ENCODE data around the gene BAX. TPM values are rescaled to one million over a fixed set of nuclear protein-coding genes. Genes with fewer than 3 reads are reported as not detected.

The BAX gene
- total RNA-seq, 4 donors from 2014 or later: 7.9 to 21.8 (median 18.0) TPM

DNA sequence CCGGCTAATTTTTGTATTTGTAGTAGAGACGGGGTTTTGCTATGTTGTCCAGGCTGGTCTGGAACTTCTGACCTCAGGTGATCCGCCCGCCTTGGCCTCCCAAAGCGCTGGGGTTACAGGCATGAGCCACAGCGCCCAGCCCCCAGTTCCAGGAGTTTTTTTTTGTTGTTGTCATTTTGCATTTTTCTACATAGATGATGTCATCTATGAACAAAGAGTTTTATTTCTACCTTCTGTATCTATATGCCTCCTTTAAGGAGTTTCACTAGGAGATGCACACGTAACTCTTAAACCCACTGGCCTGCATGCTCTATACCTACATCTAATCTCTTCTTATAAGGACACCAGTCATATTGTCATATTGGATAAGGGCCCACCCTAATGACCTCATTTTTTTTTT, 16.4 kb upstream of the BAX start:
- TF ChIP-seq, protein P1, sequence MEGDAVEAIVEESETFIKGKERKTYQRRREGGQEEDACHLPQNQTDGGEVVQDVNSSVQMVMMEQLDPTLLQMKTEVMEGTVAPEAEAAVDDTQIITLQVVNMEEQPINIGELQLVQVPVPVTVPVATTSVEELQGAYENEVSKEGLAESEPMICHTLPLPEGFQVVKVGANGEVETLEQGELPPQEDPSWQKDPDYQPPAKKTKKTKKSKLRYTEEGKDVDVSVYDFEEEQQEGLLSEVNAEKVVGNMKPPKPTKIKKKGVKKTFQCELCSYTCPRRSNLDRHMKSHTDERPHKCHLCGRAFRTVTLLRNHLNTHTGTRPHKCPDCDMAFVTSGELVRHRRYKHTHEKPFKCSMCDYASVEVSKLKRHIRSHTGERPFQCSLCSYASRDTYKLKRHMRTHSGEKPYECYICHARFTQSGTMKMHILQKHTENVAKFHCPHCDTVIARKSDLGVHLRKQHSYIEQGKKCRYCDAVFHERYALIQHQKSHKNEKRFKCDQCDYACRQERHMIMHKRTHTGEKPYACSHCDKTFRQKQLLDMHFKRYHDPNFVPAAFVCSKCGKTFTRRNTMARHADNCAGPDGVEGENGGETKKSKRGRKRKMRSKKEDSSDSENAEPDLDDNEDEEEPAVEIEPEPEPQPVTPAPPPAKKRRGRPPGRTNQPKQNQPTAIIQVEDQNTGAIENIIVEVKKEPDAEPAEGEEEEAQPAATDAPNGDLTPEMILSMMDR (IDR thresholded peaks at IDR 0.05 in 4 of 5, conservative IDR thresholded peaks at IDR 0.05 in 1 of 5): no peak
- TF ChIP-seq POLR2A (IDR thresholded peaks at IDR 0.05): no peak
- ATAC-seq (no peak), DNase-seq (no peak)
- no peak overlapping the region for H3K4me3 ChIP-seq
- H3K9me3 ChIP-seq: no peaks in the 10 kb centered on the region
- intact Hi-C loops (cut with DNase I; ENCODE audit: low total_unique reads) (no loop called here), in situ Hi-C loops (cut with MboI; ENCODE audit: low sequenced_read_pairs in 4 of 4) (no loop called here)
- H3K27me3 ChIP-seq: peaks cover 9 to 18% (median 9%) of the 10 kb centered on the region in 3 donors
- peaks cover 0 to 2% of the 10 kb centered on the region in 2 donors for H3K4me1 ChIP-seq
- H3K36me3 ChIP-seq: no peaks in the 10 kb centered on the region
- no peak overlapping the region for H3K27ac ChIP-seq

DNA sequence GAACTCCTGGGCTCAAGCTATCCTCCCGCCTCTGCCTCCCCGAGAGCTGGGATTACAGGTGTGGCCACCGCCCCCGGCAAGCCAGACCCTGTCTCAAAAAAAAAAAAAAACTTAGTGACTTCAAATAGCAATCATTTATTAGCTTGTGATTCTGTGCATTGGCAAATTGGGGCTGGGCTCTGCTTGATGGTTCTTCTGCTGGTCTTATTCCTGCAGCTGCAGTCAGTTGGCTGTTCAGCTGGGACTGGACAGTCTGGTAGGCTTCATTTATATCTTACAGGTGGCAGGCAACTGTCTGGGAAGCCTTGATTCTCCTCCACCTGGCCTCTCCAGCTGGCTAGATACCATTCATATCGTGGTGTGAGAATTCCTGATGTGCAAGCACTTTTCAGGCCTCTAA, 13.8 kb upstream of the BAX start:
- no peak for DNase-seq
- no peak for TF ChIP-seq POLR2A (IDR thresholded peaks at IDR 0.05)
- TF ChIP-seq, protein P1 (IDR thresholded peaks at IDR 0.05 in 4 of 5, conservative IDR thresholded peaks at IDR 0.05 in 1 of 5): no peak
- Histone ChIP-seq H3K4me3 (no peak overlapping the region), H3K36me3 (no peaks in the 10 kb centered on the region), H3K9me3 (no peaks in the 10 kb centered on the region), H3K4me1 (no peaks in the 10 kb centered on the region), H3K27me3 (no peaks in the 10 kb centered on the region), H3K27ac (no peak overlapping the region)
- intact Hi-C loops (cut with DNase I; ENCODE audit: low total_unique reads): no loop called here
- no peak for ATAC-seq
- in situ Hi-C loops (cut with MboI; ENCODE audit: low sequenced_read_pairs in 4 of 4): no loop called here

DNA sequence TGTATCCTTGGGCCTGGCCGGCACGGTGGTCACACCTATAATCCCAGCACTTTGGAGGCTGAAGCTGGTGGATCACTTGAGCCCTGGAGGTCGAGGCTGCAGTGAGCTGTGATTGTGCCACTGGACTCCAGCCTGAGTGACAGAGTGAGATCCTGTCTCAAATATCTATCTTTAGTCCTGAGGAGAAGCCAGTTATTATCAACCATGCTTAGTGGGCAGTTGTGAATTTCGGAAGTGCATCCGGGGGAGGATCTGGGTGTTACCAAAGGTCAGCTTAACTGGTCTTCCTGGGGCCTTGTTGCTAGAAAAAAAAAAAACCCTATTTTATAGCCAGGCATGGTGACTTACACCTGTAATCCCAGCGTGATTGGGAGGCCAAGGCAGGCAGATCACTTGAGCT, 11.6 kb upstream of the BAX start:
- H3K27ac ChIP-seq: no peak overlapping the region
- intact Hi-C loops (cut with DNase I; ENCODE audit: low total_unique reads): no loop called here
- no peaks in the 10 kb centered on the region for H3K36me3 ChIP-seq
- in situ Hi-C loops (cut with MboI; ENCODE audit: low sequenced_read_pairs in 4 of 4): no loop called here
- no peak for ATAC-seq
- H3K9me3 ChIP-seq: no peaks in the 10 kb centered on the region
- H3K4me1 ChIP-seq: no peaks in the 10 kb centered on the region
- no peaks in the 10 kb centered on the region for H3K27me3 ChIP-seq
- TF ChIP-seq POLR2A (IDR thresholded peaks at IDR 0.05): no peak
- TF ChIP-seq, protein P1 (IDR thresholded peaks at IDR 0.05 in 4 of 5, conservative IDR thresholded peaks at IDR 0.05 in 1 of 5): no peak
- no peak overlapping the region for H3K4me3 ChIP-seq
- DNase-seq: no peak

DNA sequence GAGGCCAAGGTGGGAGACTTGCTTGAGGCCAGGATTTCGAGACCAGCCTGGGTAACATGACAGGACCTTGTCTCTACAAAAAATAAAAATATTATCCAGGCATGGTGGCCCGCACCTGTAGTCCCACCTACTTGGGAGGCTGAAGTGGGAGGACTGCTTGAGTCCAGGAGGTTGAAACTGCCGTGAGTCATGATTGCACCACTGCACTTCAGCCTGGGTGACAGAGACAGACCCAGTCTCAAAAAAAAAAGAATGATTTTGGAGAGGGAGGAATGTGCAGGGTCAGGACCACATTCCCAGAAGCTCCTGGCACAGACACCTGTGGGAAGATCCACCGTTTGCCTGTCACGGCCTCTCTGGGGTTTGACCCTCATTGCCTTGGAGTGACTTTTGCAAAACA, 9.3 kb upstream of the BAX start:
- no peaks in the 10 kb centered on the region for H3K27me3 ChIP-seq
- H3K9me3 ChIP-seq: no peaks in the 10 kb centered on the region
- no peak for ATAC-seq
- TF ChIP-seq, protein P1 (IDR thresholded peaks at IDR 0.05 in 4 of 5, conservative IDR thresholded peaks at IDR 0.05 in 1 of 5): no peak
- TF ChIP-seq POLR2A (IDR thresholded peaks at IDR 0.05): no peak
- no peak overlapping the region for H3K27ac ChIP-seq
- H3K4me3 ChIP-seq: no peak overlapping the region
- in situ Hi-C loops (cut with MboI; ENCODE audit: low sequenced_read_pairs in 4 of 4) (no loop called here), intact Hi-C loops (cut with DNase I; ENCODE audit: low total_unique reads) (no loop called here)
- DNase-seq: no peak
- no peaks in the 10 kb centered on the region for H3K4me1 ChIP-seq
- no peaks in the 10 kb centered on the region for H3K36me3 ChIP-seq

DNA sequence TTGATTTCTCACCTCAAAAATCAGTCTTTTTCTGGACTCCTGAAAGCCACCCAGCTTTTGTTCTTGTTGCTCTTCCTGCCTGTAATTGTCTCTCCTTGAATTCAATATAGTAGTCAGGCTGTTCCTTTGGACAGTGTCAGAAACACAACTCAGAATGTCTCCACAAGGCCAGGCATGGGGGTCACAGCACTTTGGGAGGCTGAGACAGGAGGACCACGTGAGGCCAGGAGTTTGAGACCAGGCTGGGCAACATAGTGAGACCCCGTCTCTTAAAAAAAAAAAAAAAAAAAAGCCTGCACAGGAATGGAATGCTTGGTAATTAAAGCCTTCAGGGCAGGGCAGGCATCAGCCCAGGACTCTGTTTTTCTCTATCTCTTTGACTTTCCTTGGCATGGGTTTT, 8.9 kb upstream of the BAX start:
- ATAC-seq: no peak
- in situ Hi-C loops (cut with MboI; ENCODE audit: low sequenced_read_pairs in 4 of 4) (no loop called here), intact Hi-C loops (cut with DNase I; ENCODE audit: low total_unique reads) (no loop called here)
- no peak for TF ChIP-seq POLR2A (IDR thresholded peaks at IDR 0.05)
- no peak for DNase-seq
- H3K4me3 ChIP-seq: no peak overlapping the region
- H3K27me3 ChIP-seq: no peaks in the 10 kb centered on the region
- no peaks in the 10 kb centered on the region for H3K36me3 ChIP-seq
- H3K4me1 ChIP-seq: no peaks in the 10 kb centered on the region
- no peaks in the 10 kb centered on the region for H3K9me3 ChIP-seq
- H3K27ac ChIP-seq: no peak overlapping the region

Measured in gastrocnemius medialis (tissue), 4 donors.